DMS114 treated with DMSO at 0.1 percent for 48 hours (cell line): Measurements from ENCODE around the gene MTOR.
"Not testable (repeated sequence)": the region's sequence is repeated elsewhere in the genome, so short reads cannot be mapped to it uniquely, and the experiment has no call there.

Experiments used
- DNase-seq: peaks from one replicate; lab custom pipeline; 2025; ENCODE audit not compliant: unreplicated experiment; lab: John Stamatoyannopoulos, UW

MTOR gene

DNA sequence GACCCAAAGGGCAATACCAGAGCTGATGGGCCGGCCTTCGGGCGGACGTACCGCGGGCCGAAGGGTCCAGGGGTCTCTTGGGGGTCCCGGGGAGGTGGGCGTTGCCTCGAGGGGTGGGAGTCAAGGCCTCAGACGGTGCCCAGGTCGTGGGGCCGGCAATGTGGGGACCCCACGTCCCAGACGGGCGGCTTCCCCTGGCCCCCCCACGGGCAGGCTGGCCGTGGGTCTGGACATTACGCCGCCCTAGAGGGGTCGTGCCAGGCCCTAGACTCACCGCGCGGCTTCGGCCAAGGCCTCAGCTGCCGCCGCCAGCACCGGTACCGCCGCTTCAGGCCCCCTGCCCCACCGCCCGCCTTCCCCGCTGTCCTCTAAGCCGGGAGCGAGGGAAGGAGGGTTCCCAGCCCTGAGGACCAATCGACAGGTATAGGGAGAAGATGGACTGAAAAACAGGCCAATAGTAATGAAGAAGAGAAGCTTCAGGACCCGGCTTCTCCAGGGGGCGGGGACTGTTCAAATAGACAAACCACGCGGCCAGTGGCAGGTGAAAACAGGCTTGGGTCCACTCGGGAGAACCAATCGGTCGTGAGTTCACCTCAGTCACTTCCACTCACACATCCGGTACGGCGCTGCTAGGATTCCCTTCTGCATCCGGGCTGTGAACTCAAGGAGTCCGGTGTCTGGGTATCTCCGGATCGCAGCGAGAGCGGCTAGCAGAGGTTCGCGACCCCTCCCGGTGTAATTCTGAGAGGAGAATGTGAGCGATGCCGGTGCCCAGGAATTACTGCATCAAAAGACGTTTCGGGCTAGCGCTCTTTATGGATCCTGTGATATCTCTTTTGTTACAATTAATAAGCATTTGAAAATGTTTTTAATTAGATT, at the start of gene MTOR:
Gene MTOR (minus strand): TSS at position 381 of the 879 bp plus-strand sequence. CDS start 3,142 bp downstream, outside the sequence.
- peak; percentile 99 for DNase-seq

DNA sequence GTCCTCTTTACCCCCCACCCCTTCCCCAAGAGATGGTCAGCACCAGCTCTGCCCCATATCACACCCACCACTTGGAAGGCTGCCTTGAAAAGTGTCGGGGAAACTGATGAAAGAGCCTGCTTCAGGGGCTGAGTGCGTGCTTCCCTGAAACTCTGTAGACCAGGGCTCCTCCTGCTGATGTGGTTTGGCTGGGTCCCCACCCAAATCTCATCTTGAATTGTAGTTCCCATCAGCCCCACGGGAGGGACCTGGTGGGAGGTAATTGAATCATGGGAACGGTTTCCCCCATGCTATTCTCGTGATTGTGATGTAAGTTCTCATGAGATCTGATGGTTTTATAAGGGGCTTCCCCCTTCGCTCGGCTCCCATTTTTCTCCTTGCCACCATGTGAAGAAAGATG, 47.0 kb upstream of the MTOR start:
- DNase-seq, result no peak

DNA sequence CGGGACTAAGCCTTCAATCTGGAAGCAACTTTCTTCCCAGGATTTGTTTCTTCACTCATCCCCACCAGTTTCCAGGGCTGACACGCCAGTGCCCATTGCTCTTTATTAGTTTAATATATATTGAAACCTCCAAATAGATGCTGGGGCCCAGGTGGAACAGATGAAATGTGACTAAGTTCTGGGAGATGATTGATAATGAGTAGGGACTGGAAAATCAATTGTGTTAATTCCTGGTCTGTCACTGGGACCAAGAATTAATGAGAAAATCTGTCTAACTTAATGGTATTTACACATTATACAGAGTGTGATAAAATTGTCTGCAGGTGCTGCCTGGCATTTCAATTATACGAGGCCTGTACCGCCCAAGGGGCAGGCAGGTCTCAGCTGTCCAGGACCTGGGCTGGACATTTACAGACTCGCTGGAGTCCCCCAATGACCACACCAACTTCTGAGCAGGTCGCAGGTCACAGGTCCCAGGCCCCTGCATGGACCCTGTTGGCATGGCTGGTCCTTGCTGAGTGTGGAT, 46.4 kb upstream of the MTOR start:
- no peak for DNase-seq

DNA sequence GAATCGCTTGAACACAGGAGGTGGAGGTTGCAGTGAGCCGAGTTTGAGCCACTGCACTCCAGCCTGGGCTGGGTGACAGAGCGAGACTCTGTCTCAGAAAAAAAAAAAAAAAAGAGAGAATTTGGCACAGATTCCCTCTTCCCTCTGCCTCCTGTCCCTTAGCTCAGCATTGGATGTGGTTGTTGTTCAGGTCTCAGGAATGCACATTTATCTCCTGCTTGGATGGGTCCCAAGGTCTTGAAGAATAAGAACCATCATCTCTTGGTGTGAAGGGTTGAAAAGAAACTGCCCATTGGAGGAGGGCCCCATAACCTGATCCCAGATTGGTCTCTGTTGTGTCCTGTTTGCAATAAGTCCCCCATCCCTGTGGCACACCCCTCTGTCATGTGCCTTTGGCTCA, 45.5 kb upstream of the MTOR start:
- DNase-seq, result no peak

DNA sequence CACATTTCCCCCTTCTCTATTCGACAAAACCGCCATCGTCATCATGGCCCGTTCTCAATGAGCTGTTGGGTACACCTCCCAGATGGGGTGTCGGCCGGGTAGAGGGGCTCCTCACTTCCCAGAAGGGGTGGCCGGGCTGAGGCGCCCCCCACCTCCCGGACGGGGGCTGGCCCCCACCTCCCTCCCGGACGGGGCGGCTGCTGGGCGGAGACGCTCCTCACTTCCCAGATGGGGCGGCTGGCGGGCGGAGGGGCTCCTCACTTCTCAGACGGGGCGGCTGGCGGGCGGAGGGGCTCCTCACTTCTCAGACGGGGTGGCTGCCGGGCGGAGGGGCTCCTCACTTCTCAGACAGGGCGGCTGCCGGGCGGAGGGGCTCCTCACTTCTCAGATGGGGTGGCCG, 43.2 kb upstream of the MTOR start:
- not testable (repeated sequence) for DNase-seq

DNA sequence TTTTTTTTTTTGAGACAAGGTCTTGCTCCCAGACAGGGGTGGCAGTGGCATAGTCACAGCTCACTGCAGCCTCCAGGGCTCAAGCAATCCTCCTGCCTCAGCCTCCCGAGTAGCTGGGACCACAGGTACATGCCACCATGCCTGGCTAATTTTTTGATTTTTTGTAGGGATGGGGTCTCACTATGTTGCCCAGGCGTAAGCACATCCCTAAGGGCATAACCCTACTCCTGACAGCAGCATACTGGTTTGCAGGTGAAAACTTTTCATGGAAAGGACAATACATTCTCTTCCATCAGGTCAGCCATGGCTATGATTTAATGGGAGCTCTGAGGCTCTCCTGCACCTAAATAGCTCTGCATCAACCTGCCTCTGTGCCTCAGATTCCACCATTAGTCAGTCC, 40.0 kb upstream of the MTOR start:
- no peak for DNase-seq

DNA sequence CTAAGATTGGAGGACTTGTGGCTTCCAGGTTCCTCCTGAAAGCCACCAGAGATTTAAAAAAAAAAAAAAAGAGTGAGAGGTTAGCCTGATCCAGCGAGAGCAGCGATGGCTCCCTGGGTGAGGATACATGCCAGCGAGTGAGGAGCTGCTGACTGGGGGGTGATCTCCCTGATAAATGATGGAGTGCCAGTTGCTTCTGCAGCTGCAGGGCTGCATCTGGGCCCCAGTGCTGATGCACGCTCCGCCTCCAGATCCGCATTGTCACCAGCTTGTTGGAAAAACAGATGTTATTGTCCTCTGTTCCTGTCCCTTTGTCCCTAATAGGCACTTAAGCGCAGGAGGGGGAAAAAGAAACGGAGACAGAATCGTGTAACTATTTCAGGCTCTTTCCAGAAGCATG, 39.2 kb upstream of the MTOR start:
- no peak for DNase-seq

DNA sequence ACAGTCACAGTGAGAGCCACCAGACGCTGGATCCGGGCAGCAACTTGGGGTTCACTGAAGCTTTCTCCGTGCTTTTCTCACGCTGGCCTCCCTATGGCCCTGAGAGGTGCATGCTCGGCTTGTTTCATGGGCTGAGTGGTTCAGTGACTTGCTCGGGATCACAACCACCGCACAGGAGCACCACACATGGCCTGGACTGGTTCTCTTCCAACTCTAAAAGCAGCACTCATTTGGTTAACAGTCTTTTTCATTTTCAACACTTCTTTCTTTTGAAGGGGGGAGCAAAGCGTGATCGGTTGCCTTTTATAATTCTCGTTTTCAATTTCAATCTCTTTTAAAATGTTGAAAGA, 36.8 kb upstream of the MTOR start:
- no peak for DNase-seq

DNA sequence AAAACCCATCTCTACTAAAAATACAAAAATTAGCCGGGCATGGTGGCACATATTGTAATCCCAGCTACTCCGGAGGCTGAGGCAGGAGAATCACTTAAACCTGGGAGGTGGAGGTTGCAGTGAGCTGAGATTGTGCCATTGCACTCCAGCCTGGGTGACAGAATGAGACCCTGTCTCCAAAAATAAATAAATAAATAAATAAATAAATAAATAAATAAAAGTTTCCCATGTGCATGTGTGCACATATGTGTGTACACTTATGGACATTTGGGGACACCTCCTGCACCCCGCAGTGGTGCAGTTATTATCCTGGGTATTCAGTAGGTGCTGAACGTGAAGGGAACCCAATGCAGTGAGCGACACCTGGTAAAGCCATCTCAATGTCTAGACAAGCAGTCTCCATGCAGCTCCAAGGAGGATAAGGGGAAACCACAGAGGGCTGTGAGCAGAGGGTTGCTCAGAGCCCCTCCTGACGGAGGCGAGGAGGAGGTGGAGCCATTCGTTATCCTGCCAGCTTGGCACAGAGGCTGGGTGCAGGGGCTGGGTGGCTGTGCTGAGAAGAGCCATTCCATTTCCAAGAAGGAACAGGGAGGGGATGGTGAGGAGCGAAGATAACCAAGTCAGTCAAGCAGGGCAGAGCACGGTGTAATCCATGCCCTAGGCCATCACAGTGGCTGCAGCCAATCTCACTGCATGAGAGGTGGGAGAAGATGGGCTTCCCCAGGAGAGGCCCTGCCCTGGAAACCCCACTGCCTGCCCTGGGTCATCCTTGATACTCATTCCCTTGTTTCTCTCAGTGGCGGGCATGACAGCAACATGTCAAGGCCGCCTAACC, 36.3 kb upstream of the MTOR start:
- no peak for DNase-seq

DNA sequence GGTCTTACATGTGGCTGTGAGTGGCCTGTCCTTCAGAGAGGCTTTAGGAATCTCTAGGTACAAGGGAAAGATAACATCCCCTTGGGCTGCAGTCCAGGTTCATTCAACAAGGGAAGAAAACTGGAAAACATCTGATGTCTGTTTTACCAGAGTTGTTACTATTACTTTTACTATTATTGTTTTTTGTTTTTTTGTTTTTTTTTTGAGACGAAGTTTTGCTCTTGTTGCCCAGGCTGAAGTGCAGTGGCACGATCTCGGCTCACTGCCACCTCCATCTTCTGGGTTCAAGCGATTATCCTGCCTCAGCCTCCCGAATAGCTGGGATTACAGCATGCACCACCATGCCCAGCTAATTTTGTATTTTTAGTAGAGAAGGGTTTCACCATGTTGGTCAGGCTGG, 35.4 kb upstream of the MTOR start:
- not testable (repeated sequence) for DNase-seq

DNA sequence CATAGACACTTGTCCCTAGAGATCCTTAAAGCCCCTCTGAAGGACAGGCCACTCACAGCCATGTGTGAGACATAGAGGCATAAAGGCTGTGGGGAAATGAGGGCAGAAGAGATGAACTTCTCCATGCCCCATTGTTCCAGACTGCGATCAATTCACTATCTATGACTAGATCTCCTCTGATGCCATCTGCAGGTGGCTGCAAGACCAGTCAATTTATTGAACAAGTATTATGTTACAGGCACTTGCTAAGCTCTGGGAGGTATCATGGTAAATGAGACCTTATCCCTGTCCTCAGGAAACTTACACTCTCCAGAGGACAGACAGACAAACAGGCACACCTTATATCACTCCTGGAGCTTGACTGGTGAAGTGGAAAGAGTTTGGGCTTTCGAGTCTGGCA, 33.6 kb upstream of the MTOR start:
- DNase-seq, result no peak

DNA sequence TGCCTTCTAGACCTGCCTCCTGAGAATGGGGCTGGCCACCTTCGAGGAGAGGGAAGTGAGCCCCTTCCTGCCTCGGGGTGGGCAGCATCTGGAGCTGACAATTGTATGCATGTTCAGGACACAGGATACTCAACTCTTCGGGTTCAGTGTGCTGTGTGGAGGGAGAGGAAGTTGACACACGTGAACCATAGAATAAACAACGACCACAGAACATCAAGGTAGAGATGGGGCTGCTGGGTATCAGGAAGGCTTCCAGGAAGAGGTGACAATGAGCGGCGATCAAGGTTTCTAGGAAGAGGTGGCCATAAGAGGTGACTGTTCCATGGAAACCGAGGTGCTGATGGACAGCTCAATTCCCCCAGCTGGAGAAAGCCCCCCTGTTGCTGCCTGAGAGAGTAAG, 32.6 kb upstream of the MTOR start:
- DNase-seq, result no peak

DNA sequence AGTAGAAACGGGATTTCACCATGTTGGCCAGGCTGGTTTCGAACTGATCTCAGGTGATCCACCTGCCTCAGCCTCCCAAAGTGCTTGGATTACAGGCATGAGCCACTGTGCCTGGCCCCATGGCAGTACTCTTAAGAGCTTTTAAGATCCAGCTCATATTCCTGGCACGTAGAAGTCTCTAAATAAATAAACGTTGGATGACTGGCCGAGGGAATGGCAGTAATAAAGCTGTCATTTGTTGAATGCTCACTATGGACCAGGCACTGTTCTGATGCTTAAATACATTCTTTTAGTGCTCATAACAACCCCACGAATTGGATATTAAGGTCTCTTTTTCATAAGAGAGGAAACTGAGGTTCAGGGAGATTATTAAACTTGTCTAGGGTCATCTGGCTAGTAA, 31.5 kb upstream of the MTOR start:
- no peak for DNase-seq

DNA sequence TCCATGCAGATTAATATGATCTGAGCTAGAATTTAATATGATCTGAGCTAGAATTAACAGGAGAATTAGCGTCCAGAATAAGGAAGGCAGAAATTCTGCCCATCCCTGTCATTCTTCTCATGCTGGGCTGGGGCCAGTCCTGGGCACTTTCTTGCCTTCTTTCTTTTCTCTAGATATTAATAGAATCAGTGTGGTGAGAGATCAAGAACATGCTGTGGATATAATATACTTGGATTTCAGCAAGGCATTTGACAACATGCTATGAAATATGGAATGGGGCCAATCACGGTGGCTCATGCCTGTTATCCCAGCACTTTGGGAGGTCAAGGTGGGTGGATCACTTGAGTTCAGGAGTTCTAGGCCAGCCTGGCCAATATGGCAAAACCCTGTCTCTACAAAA, 28.7 kb upstream of the MTOR start:
- DNase-seq, result no peak

DNA sequence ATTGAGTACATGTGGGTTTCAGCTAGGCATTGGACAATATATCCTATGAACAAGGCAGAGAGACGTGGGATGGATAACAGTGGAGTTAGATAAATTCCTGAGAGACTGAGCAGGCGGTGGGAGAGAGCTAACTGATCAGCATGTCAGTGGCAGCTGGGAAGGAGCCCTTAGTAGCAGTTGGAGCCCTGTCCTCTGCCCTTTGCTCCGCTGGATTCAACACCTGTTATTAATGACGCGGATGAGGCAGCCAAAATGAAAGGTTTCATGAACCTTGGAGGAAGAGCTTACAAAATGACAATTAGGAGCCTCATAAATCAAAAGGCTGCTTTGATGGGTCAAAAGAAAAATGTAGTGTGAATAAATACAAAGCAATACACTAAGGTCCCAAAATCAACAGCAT, 26.7 kb upstream of the MTOR start:
- no peak for DNase-seq

DNA sequence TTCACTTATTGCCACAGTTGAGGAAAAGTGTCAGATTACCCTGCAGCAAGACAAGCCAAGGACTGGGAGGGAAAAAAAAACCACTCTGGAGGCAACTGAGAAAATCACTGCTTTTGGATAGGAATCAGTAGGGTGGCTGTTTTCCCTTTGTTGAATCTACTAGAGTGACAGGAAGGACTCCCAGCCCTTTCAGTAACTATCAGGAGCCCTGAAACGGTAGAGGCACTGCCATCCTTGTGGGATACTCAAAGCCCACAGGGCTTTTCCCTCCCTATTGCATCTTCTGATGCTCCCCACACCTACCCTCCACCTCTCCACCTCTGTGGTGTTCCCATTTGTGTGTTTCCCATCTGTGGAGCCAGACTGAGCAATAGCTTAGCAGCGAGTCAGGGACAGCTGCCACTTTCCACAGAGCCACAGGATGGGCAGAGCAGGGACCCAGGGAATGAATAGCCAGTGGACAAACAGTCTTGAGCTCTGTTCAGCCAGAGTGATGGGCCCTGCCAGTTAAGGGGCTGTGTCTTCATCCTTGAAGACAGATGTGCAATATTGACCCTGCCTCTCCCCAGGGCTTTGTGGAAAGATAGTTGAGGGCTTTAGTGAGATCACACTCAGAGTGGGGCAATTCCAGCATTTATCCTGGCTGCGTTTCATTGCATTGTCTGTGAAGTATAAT, 24.5 kb upstream of the MTOR start:
- DNase-seq, result no peak

DNA sequence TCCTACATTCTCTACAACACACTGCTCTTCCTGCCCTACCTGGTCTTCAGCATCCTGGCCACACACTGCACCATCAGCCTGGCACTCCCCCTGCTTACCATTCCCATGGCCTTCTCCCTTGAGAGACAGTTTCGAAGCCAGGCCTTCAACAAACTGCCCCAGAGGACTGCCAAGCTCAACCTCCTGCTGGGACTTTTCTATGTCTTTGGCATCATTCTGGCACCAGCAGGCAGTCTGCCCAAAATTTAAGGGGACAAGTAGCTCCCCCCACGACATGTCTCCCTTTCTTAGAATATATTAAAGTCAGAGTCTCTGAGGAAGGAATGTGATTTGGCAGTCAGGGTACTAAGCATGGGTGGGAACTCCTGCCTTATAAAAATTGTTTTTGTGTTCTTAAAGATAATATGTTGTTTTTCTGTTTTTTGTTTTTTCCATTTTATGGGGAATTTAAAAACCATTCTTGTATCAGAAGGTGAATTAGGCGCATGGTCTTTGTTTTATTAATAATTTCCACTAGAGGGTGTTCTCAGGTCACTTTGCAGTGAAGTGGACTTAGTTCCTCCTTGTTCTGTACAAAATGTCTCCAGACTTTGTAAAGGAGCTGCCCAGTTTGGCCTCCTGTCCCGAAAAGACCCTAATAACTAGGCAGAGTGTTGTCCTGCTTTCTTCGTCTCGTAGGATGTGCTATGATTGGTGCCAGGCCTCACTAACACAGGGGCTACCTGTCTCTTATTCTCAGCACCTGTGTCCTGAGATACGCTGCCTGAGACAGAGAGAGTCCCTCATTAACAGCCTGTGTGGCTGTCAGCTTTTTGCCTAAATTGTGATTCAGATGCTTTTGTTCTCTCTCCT, 23.8 kb upstream of the MTOR start:
- no peak for DNase-seq

DNA sequence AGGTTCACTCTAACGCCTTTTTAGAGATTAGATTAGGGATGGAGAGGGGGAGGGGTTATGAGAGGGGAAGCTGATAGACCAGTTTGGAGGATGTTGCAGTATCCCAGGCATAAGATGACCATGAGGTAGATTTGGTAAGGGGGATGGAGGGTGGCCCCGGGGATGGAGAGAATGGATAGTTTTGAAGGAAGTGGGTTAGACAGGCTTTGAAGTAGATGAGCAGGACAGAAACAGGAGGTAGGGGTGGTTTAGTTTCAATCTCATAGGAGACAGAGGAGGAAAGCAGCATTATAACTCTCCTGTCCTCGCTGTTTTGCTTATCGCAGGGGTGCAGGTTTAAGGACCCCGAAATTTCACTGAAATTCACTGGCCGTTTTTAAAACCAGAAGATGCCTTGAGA, 22.4 kb upstream of the MTOR start:
- no peak for DNase-seq

DNA sequence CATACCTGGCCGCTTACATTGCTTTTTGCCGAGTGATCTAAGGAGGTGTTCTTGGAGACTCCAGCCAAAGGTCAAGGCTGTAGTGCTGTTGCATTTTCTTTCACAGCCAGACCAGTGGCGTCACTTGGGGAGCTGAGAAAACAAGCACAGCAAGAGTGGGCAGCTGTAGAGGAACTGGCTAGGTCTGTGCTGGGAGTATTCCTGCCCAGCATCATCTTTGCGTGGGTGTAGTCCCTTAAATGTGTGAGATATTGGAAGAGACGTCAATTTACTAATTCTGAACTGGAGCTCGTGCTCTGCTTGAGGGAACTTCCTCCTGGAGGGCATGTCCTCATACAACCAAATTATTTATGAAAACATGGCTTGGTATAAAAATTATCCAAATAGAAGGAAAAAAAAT, 20.8 kb upstream of the MTOR start:
- DNase-seq, result no peak

DNA sequence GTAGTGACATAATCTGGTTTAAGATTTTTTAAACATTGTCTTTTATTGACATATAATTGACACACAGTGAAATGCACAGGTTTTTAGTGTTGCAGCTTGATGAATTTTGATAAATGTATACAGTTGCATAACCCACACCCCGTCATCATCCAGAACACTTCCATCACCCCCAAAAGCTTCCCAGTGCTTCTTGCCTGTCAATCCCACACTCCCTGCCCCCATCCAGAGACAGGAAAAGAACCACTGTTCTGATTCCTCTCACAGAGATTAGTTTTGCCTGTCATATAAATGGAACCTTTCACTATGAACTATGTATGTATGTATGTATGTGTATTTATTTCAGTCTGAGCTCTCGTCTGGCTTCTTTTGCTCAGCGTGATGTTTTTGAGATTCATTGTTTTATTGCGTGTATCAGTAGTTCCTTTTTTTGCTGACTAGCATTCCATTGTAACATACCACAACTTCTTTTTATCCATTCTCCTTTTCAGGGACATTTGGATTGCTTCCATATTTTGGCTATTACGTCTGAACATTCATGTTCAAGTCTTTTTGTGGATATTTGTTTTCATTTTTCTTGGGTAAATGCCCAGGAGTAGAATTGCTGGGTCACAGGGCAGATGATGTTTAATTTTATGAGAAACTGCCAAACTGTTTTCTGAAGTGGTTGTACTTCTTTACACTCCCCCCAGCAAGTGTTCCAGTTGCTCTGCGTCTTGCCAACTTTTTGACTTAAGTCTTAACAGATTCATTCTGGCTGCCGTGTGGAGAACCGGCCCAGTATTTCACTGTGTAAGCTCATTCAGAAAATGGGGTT, 19.4 kb upstream of the MTOR start:
- no peak for DNase-seq
